ENCODE data around the gene AIFM1.

Gene AIFM1

DNA sequence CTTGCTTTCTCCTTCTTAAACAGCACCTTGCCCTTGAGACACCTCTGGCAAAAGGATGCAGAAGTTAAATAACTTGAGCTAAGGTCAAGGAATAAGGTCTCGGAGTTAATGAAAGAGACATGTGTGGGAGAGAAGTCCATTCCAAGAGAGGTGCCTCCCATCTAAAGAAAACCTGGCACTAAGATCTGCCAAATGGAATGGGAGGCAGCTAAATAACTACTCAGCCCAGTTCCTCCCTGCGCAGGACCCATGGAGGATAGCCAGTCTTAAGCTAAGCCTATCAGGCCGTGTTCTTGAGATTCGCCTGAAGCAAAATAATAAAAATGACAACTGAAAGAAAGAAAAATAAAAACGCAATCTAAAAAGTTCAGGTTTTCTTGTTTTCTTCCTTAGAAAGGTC, 34.7 kb downstream of the AIFM1 start:
- TF ChIP-seq CREB1 (IDR thresholded peaks at IDR 0.05; ENCODE audit: low read depth) = no peak
- no peak for TF ChIP-seq EGR1 (IDR thresholded peaks at IDR 0.05)
- TF ChIP-seq REST (IDR thresholded peaks at IDR 0.05; ENCODE audit: low read depth) = no peak
- no peak for TF ChIP-seq ZBTB7A (IDR thresholded peaks at IDR 0.05; ENCODE audit: low read depth)
- no peak for TF ChIP-seq CEBPB (IDR thresholded peaks at IDR 0.05)
- no peak for TF ChIP-seq EP300 (IDR thresholded peaks at IDR 0.05; ENCODE audit: borderline replicate concordance)
- TF ChIP-seq TCF12 (IDR thresholded peaks at IDR 0.05; ENCODE audit: low read depth) = no peak
- TF ChIP-seq TAF1 (IDR thresholded peaks at IDR 0.05; ENCODE audit: low read depth) = no peak
- TF ChIP-seq RAD21 (IDR thresholded peaks at IDR 0.05; ENCODE audit: low read depth) = no peak
- no peak for TF ChIP-seq FOXM1 (IDR thresholded peaks at IDR 0.05; ENCODE audit: borderline replicate concordance, low read depth)

DNA sequence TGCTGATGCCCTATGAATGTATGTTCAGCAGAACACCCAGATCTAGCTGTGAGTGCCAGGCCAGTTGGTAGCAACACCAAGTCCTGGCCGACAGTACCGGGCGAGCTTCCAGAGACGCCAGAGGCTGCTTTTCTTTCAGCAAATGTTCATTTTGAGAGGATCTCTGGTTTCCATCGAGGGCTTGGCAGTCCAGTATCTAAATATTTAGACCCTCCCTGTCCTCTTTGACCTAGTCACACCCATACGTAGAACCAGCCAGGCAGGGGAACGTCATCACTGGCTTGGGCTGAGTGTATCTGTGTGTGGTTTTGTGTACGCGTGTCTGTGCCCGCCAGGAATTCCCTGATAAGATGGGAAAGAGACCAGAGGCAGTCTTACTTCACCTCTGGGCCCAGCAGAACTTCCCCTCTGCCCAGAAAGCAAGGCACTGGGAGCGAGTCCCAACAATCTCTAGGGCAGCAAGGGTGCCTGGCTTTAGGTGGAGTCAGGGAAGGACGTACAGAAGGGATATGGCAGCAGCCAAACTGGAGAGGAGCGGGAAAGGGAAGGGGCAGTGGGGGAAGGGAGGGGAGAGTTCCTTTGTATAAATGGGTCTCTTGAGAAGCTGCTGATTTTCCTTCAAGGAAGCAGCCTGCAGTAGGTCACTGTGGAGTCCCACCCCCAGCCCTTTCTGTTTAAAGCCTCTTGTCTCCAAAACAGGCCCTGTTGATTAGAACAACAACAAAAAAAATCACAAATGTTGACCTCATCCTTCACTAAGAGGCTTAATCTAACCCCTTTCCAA, 40.4 kb downstream of the AIFM1 start:
- no peak for TF ChIP-seq TEAD4 (IDR thresholded peaks at IDR 0.05)
- TF ChIP-seq TAF1 (IDR thresholded peaks at IDR 0.05; ENCODE audit: low read depth) = no peak
- TF ChIP-seq YY1 (IDR thresholded peaks at IDR 0.05; ENCODE audit: low read depth) = no peak
- no peak for TF ChIP-seq RAD21 (IDR thresholded peaks at IDR 0.05; ENCODE audit: low read depth)
- no peak for TF ChIP-seq ZBTB7A (IDR thresholded peaks at IDR 0.05; ENCODE audit: low read depth)
- TF ChIP-seq EP300 (IDR thresholded peaks at IDR 0.05; ENCODE audit: borderline replicate concordance) = no peak
- TF ChIP-seq, protein P1, sequence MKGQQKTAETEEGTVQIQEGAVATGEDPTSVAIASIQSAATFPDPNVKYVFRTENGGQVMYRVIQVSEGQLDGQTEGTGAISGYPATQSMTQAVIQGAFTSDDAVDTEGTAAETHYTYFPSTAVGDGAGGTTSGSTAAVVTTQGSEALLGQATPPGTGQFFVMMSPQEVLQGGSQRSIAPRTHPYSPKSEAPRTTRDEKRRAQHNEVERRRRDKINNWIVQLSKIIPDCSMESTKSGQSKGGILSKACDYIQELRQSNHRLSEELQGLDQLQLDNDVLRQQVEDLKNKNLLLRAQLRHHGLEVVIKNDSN (IDR thresholded peaks at IDR 0.05) = no peak
- TF ChIP-seq FOXM1 (IDR thresholded peaks at IDR 0.05; ENCODE audit: borderline replicate concordance, low read depth) = no peak
- TF ChIP-seq CREB1 (IDR thresholded peaks at IDR 0.05; ENCODE audit: low read depth) = no peak
- TF ChIP-seq CEBPB (IDR thresholded peaks at IDR 0.05) = no peak

- TF ChIP-seq TEAD4 (IDR thresholded peaks at IDR 0.05) = no peak
- no peak for TF ChIP-seq REST (IDR thresholded peaks at IDR 0.05; ENCODE audit: low read depth)
These were observed 41.1 kb downstream of the AIFM1 start for GRCh38 chrX:130124577-130124976.

GRCh38 chrX:130121505-130121800, 44.2 kb downstream of the AIFM1 start:
- TF ChIP-seq REST (IDR thresholded peaks at IDR 0.05; ENCODE audit: low read depth) (no peak), TAF1 (IDR thresholded peaks at IDR 0.05; ENCODE audit: low read depth) (no peak), ZBTB7A (IDR thresholded peaks at IDR 0.05; ENCODE audit: low read depth) (no peak), FOXM1 (IDR thresholded peaks at IDR 0.05; ENCODE audit: borderline replicate concordance, low read depth) (no peak), CREB1 (IDR thresholded peaks at IDR 0.05; ENCODE audit: low read depth) (no peak), EGR1 (IDR thresholded peaks at IDR 0.05) (no peak), TCF12 (IDR thresholded peaks at IDR 0.05; ENCODE audit: low read depth) (no peak), CEBPB (IDR thresholded peaks at IDR 0.05) (no peak), YY1 (IDR thresholded peaks at IDR 0.05; ENCODE audit: low read depth) (no peak), NFIC (IDR thresholded peaks at IDR 0.05) (no peak), RAD21 (IDR thresholded peaks at IDR 0.05; ENCODE audit: low read depth) (no peak), TEAD4 (IDR thresholded peaks at IDR 0.05) (no peak), EP300 (IDR thresholded peaks at IDR 0.05; ENCODE audit: borderline replicate concordance) (no peak)
- TF ChIP-seq, protein P2, sequence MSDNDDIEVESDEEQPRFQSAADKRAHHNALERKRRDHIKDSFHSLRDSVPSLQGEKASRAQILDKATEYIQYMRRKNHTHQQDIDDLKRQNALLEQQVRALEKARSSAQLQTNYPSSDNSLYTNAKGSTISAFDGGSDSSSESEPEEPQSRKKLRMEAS (IDR thresholded peaks at IDR 0.05) = no peak
- TF ChIP-seq, protein P1 (IDR thresholded peaks at IDR 0.05) = no peak

Measured in Ishikawa (cell line).